GM21447 (cell line): ENCODE results near the gene SLC25A39.
"Not testable (repeated sequence)": the region's sequence is repeated elsewhere in the genome, so short reads cannot be mapped to it uniquely, and the experiment has no call there.

ENCODE experiments used
- ATAC-seq: cut with Tn5 transposase; IDR thresholded peaks from one replicate; pipeline ENCODE4 v1.9.1; 2021; ENCODE audit not compliant: unreplicated experiment

Gene SLC25A39

GRCh38 chr17:44335968-44336367 is 11.3 kb upstream of the SLC25A39 start:
- ATAC-seq, result no peak

- ATAC-seq, result no peak
Measured at GRCh38 chr17:44335564-44335963, 10.9 kb upstream of the SLC25A39 start.

- ATAC-seq, result no peak
Measured at GRCh38 chr17:44334727-44335126, 10.1 kb upstream of the SLC25A39 start.

GRCh38 chr17:44334315-44334714 is 9.7 kb upstream of the SLC25A39 start:
- no peak for ATAC-seq

DNA sequence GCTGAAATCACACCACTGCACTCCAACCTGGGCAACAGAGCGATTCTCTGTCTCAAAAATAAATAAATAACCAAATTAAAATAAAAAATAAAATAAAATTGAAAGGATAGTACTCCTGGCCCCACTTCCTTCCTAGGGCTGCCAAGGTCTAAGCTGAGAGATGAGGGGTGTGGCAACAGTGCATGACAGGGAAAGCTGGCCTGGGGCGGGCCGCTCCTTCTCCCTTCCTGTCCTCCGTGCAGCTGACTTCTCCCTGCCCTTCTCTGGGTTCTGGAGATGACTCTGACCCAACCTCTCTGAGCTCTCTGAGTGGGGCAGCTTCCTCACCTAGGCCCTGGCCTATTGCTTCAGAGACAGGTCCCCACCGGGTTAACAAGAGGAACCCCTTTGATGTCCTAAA is 8.7 kb upstream of the SLC25A39 start:
- no peak for ATAC-seq

- ATAC-seq, result no peak
Measured at GRCh38 chr17:44331249-44331760, 6.7 kb upstream of the SLC25A39 start.

GRCh38 chr17:44330263-44330662 is 5.6 kb upstream of the SLC25A39 start:
- not testable (repeated sequence) for ATAC-seq

DNA sequence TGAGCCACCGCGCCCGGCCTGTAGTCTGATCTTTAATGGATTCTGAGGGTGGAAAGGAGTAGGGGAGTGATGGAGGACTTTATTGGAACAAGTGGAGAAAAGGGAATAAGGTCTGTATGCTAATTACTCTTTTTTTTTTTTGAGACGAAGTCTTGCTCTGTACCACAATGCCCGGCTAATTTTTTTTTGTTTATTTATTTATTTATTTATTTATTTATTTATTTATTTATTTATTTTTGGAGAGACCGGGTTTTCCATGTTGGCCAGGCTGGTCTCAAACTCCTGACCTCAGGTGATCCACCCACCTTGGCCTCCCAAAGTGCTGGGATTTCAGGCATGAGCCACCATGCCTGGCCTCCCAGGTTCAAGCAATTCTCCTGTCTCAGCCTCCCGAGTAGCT is 4.9 kb upstream of the SLC25A39 start:
- ATAC-seq, result not testable (repeated sequence)

DNA sequence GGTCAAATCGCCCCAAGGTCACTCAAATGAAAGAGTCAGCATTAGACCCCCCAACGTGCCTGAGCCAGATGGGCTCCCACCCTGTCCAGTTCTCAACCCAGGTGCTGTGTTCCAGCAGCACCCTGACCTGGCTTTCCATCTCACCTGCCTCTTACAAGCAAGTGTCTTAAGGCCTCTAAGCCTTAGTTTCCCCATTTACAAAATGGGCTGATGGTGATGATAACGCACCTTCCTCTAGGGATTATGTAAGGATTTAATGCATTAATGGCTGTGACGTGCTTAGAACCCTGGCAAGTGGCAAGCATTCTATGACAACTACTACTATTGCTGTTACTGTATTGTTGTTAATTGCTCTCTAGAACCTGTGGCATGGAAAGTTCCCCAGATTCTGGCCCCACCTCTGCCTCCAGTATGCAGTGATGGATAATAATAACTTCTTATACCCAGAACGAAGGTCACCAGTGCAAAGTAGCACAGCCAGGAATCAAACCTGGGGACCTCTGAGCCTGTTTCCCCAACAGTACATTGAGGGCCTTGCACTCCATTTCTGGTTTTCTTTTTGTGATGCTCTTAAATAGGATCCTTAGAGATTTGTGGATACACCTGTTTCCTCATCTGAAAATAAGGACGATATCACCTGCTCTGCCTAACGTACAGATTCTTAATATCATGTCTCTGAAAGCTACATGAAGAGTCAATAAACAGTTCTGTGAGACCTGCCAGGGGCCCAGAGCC is 3.3 kb upstream of the SLC25A39 start:
- ATAC-seq, result no peak

- ATAC-seq, result peak; percentile 41
Measured at GRCh38 chr17:44326861-44327444, 2.3 kb upstream of the SLC25A39 start.

- no peak for ATAC-seq
Measured at GRCh38 chr17:44324092-44324570, 492 bp downstream of the SLC25A39 start.

- ATAC-seq, result no peak
Measured at GRCh38 chr17:44323359-44324091, 1.1 kb downstream of the SLC25A39 start.

- ATAC-seq, result no peak
Measured at GRCh38 chr17:44322236-44322895, 2.3 kb downstream of the SLC25A39 start.

DNA sequence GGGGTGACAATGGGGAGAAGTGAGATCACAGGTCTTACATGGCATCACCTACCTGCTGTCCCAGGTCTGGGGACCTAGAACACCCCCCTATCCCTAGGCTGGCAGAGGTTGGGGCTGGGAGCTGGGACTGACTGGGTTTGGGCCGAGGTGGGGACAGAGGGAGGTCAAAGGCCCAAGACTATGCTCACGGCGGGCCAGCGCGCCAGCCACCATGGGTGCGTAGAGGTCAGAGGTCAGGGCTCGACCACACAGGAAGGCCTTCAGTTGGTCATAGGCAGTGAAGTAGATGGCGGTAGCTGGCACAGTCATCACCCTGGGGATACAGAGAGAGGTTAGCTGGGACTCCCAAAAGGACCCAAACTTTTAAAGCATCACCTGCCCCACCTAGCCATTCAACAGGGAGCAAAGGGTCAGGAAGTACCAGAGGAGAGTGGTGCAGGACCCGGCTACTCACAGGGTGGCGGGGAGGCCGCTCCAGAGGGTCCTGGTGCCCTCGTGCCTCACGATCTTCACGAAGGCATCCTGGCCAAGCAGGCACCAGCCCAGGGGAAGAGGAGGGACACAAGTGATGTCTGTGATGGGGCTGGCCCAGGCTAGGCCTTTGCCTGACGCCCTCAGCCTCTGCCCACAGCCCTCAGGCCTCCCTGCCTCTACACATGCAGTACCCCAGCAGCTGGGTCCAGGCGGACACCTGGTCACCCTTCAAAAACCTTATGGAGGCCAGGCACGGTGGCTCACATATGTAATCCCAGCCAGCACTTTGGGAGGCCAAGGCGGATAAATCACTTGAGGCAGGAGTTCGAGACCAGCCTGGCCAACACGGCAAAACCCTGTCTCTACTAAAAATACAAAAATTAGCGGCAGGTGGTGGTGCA is 3.1 kb downstream of the SLC25A39 start:
- no peak for ATAC-seq

- no peak for ATAC-seq
Measured at GRCh38 chr17:44320066-44320465, 4.6 kb downstream of the SLC25A39 start.

- ATAC-seq, result no peak
Measured at GRCh38 chr17:44318077-44318892, 6.3 kb downstream of the SLC25A39 start.

DNA sequence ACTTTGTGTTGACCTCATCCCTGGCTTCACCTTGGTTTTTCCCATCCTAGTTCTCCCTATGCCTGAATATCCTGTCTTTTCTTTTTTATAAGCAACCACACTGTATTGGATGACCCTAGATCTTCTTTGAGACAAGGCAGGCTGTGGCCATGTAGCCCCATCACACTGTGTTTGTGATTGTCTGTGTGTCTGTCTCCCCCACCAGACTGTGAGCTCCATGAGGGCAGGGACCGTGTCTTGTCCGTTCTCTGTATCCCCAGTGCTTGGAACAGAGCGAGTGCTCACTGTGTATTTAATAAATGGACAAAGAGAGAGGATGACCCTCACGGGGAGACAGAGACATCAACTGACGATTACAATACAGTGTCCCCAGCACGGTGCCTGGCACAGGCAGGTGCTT is 7.1 kb downstream of the SLC25A39 start:
- no peak for ATAC-seq

DNA sequence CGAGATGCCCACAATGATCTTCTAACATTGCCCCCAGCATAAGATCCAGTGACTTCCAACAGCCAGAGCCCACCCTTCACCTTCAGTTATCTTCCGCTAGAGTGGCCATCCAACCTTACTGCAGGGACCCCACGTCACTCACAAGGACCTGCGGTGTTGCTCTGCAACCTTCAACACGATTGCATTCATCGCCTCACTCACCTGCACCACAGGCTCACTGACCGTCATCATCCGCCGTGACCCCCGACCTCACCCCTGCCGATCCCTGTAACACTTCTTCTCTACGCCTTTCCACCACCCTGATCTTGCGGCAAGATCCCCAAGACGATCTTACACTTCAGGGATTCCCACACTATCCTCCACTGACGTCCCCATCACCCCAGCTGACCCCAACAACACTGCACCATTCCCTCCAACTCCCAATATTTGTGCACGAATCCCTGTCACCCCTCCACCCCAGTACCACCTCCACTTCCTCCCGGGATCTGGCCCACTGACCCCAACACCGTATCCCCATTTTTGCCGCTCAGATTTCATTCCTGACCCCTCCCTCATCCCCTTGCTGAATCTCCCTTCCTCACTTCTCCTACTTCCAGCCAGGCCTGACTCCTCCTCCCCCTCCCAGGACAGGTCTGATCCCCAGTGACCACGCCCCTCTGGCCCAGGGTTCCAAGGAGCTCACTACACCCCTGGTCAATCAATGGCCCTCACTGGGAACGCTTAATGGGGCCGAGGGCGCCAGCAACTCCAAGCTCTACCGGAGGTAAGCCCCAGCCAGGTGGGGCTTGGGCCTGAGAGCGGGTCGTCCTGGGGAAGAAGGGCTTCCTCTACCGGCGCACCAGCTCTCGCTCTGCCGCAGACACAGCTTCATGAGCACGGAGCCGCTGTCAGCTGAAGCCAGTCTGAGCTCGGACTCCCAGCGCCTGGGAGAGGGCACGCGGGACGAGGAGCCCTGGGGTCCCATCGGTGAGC is 8.6 kb downstream of the SLC25A39 start:
- no peak for ATAC-seq
